Islet of Langerhans (tissue), 1 donor: ENCODE measurements around the gene C2CD4C.
"Not testable (repeated sequence)": the region's sequence is repeated elsewhere in the genome, so short reads cannot be mapped to it uniquely, and the experiment has no call there.

ENCODE experiments used
- FAIRE-seq: peaks from one replicate; lab custom pipeline; 2011; peaks lifted over from hg19 to GRCh38; lab: Jason Lieb, UNC

C2CD4C gene

GRCh38 chr19:364496-365287, 44.3 kb downstream of the C2CD4C start:
- FAIRE-seq: no peak

DNA sequence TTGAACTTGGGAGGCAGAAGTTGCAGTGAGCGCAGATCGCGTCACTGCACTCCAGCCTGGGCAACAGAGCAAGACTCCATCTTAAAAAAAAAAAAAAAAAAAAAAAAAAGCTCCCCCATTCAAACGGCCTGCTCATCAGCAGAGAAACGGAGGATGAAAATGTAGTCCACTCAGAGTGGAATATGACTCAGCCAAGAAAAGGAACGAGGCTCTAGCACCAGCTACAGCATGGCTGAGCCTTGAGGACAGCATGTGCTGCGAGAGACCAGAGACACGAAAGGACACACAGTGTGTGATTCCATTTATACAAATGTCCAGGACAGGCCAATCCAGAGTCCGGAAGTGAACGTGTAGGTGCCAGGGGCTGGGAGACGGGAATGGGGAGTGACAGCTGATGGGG, 46.3 kb downstream of the C2CD4C start:
- FAIRE-seq: no peak

GRCh38 chr19:362154-362553, 46.8 kb downstream of the C2CD4C start:
- FAIRE-seq: no peak

- FAIRE-seq: no peak
Measured at GRCh38 chr19:359653-359925, 49.4 kb downstream of the C2CD4C start.

DNA sequence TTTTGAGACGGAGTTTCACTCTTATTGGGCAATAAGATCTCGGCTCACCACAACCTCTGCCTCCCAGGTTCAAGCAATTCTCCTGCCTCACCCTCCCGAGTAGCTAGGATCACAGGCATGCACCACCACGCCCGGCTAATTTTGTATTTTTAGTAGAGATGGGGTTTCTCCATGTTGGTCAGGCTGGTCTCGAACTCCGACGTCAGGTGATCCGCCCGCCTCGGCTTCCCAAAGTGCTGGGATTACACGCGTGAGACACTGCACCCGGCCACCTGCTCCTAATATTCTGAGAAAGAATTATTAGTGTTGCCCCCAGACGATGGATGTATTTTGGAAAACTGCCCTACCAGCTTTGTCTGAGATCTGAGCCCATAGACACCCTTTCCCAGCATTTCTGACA, 53.4 kb downstream of the C2CD4C start:
- not testable (repeated sequence) for FAIRE-seq
